ENCODE results near the gene FRAS1. TPM values are rescaled to one million over a fixed set of nuclear protein-coding genes. Genes with fewer than 3 reads are reported as not detected.

FRAS1 gene
- total RNA-seq, 4 donors from 2014 or later: 3.4 to 11.7 (median 4.2) TPM

DNA sequence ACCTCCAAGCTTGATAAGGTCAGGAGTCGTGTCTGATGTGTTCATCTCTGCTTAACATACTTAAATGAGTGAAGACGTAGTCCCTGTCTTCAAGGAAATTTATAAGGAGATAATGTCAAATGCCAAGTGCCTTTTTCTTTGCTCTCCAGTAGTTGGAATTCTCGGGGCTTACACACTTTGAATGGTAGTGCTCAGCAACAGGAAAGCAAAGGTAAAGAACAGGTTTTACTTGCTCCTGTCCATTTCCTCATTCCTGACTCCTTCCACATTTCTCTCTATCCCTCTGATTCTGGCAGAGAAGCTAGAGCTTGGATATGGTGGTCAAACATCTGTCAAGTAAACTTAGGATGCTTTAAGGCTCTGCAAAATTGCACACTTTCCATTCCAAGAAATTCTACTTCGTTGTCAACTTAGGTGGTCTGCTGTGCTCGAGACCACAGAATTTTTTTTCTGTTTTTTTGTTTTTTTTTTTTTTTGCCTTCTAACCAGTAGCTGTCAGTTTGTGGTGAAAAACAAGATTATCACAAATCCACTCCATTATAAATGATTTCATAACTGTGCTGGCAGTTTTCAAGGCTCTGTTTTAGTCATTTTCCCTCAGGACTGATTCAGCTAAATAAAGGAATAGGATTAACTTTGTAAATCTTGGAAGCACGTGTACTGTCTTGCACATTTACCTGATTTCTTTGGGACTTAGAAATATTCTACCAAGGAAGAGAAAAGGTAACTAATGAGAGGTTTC is 313.7 kb downstream of the FRAS1 start:
- Histone ChIP-seq H3K27me3 (no peaks in the 10 kb centered on the region), H3K9me3 (no peaks in the 10 kb centered on the region), H3K36me3 (peaks cover 0 to 7% of the 10 kb centered on the region in 2 donors), H3K4me3 (no peak overlapping the region), H3K4me1 (no peaks in the 10 kb centered on the region), H3K27ac (no peak overlapping the region)
- WGBS, 2 donors (ENCODE audit: low coverage in 1 of 2): 60 to 67% methylated on average over 6 of the region's 6 CpGs
- TF ChIP-seq EP300 (IDR thresholded peaks at IDR 0.05) (no peak), CTCF (IDR thresholded peaks at IDR 0.05) (no peak), POLR2AphosphoS5 (IDR thresholded peaks at IDR 0.05) (no peak), POLR2A (IDR thresholded peaks at IDR 0.05) (no peak)
- ATAC-seq: no peak

DNA sequence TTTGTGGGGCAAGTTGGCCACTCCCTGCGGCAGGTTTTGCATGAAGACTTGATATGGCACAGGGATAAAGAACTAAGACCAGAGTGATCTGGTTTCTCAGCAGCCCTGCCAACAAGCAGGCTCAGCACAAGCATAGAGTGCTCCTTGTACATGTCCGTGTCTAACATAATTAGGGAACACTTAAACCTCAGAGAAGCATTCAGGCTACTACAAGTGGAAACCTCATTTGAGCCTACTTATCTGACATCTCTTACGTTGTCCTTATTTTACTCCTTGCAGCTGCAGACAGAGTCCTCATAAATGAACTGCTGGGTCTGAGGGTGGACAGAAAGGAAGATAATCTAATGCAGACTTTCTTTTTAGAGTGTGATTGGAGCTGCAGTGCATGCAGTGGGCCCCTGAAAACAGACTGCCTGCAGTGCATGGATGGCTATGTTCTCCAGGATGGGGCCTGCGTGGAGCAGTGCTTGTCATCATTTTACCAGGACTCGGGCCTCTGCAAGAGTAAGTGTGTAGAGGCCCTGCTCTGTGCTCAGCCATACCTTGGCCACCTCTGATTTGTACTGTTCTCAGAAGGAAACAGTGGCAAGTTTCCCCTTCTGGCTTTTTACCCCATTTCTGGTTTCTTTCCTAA is 315.3 kb downstream of the FRAS1 start:
- Histone ChIP-seq H3K4me3 (no peak overlapping the region), H3K9me3 (no peaks in the 10 kb centered on the region), H3K4me1 (no peaks in the 10 kb centered on the region), H3K27ac (no peak overlapping the region), H3K36me3 (peaks cover 0 to 7% of the 10 kb centered on the region in 2 donors), H3K27me3 (no peaks in the 10 kb centered on the region)
- TF ChIP-seq POLR2AphosphoS5 (IDR thresholded peaks at IDR 0.05) (no peak), CTCF (IDR thresholded peaks at IDR 0.05) (no peak), POLR2A (IDR thresholded peaks at IDR 0.05) (no peak), EP300 (IDR thresholded peaks at IDR 0.05) (no peak)
- no peak for ATAC-seq
- 92 to 95% methylated on average over 3 of the region's 5 CpGs for WGBS, 2 donors (ENCODE audit: low coverage in 1 of 2)

- no peak for ATAC-seq
- Histone ChIP-seq H3K27me3 (no peaks in the 10 kb centered on the region), H3K4me3 (no peak overlapping the region), H3K27ac (no peak overlapping the region), H3K9me3 (no peaks in the 10 kb centered on the region), H3K36me3 (peaks cover 0 to 7% of the 10 kb centered on the region in 2 donors), H3K4me1 (no peaks in the 10 kb centered on the region)
- 100% methylated on average over 1 to 2 of the region's 2 CpGs for WGBS, 2 donors (ENCODE audit: low coverage in 1 of 2)
- no peak for TF ChIP-seq CTCF (IDR thresholded peaks at IDR 0.05)
- no peak for TF ChIP-seq EP300 (IDR thresholded peaks at IDR 0.05)
- no peak for TF ChIP-seq POLR2AphosphoS5 (IDR thresholded peaks at IDR 0.05)
- no peak for TF ChIP-seq POLR2A (IDR thresholded peaks at IDR 0.05)
Observed at GRCh38 chr4:78377555-78377954, 320.4 kb downstream of the FRAS1 start.

GRCh38 chr4:78379040-78379439 is 321.9 kb downstream of the FRAS1 start:
- Histone ChIP-seq H3K9me3 (no peaks in the 10 kb centered on the region), H3K27ac (no peak overlapping the region), H3K4me3 (no peak overlapping the region), H3K4me1 (no peaks in the 10 kb centered on the region), H3K36me3 (peaks cover 0 to 4% of the 10 kb centered on the region in 2 donors), H3K27me3 (no peaks in the 10 kb centered on the region)
- no peak for TF ChIP-seq CTCF (IDR thresholded peaks at IDR 0.05)
- no peak for TF ChIP-seq POLR2AphosphoS5 (IDR thresholded peaks at IDR 0.05)
- TF ChIP-seq POLR2A (IDR thresholded peaks at IDR 0.05): no peak
- TF ChIP-seq EP300 (IDR thresholded peaks at IDR 0.05): no peak
- 87 to 94% methylated on average over 2 to 3 of the region's 4 CpGs for WGBS, 2 donors (ENCODE audit: low coverage in 1 of 2)
- no peak for ATAC-seq
